CD14-positive monocyte (primary cell): Measurements from ENCODE around the gene PRSS27. TPM values are rescaled to one million over a fixed set of nuclear protein-coding genes. Genes with fewer than 3 reads are reported as not detected.
"Not testable (repeated sequence)": the region's sequence is repeated elsewhere in the genome, so short reads cannot be mapped to it uniquely, and the experiment has no call there.

ENCODE experiments used
- DNase-seq, 3 donors: peaks; one replicate each; pipeline ENCODE4 v3.0.0-alpha.2; 2011 to 2022
- H2AFZ ChIP-seq: 2 replicates; pipeline ENCODE4 v1.6.0; 2012; ENCODE audit warnings: mild to moderate bottlenecking, low read depth, low read length, inconsistent platforms; ENCODE audit not compliant: insufficient read depth, poor library complexity, severe bottlenecking
- H3K27ac ChIP-seq, 2 donors: 1 replicate in 1 of 2; 2 replicates in 1 of 2; pipeline ENCODE4 v1.5.1; 2012 to 2013; ENCODE audit warnings: low read length in 2 of 2, control low read depth in 1 of 2, inconsistent platforms in 1 of 2, low read depth in 1 of 2, mild to moderate bottlenecking in 1 of 2
- H3K27me3 ChIP-seq, 2 donors: one replicate each; pipeline versions ENCODE4 v1.6.0 to v1.6.1; 2011 to 2013; ENCODE audit warnings: low read length in 2 of 2; ENCODE audit not compliant: control insufficient read depth in 2 of 2, insufficient read depth in 2 of 2
- H3K36me3 ChIP-seq, 2 donors: replicated peaks in 1 of 2; 1 replicate in 1 of 2; 2 replicates in 1 of 2; pipeline versions ENCODE4 v1.5.1 to v1.6.1; 2012 to 2013; ENCODE audit warnings: low read length in 2 of 2, control low read depth in 1 of 2, inconsistent platforms in 1 of 2, mild to moderate bottlenecking in 1 of 2; ENCODE audit not compliant: insufficient read depth in 2 of 2, control insufficient read depth in 1 of 2
- H3K4me1 ChIP-seq, 2 donors: 1 replicate in 1 of 2; 2 replicates in 1 of 2; pipeline versions ENCODE4 v1.5.1 to v1.6.1; 2012 to 2013; ENCODE audit warnings: low read length in 2 of 2, control low read depth in 1 of 2, inconsistent platforms in 1 of 2, mild to moderate bottlenecking in 1 of 2, moderate library complexity in 1 of 2; ENCODE audit not compliant: insufficient read depth in 2 of 2, control insufficient read depth in 1 of 2
- H3K4me2 ChIP-seq: replicated peaks from 2 replicates; pipeline ENCODE3; 2012; ENCODE audit warnings: low read length, moderate library complexity, mild to moderate bottlenecking; ENCODE audit not compliant: poor library complexity, severe bottlenecking; ENCODE audit errors: extremely low read depth
- H3K4me3 ChIP-seq, 3 experiments: fragments of 200-600 bp in 1 of 3; sonication (generic) in 1 of 3; replicated peaks in 1 of 3; 1 replicate in 2 of 3; 2 replicates in 1 of 3; pipeline ENCODE4 v1.5.1; 2011 to 2013; ENCODE audit warnings: low read length in 3 of 3, mild to moderate bottlenecking in 3 of 3, control low read depth in 2 of 3, low read depth in 2 of 3, inconsistent platforms in 1 of 3, moderate library complexity in 1 of 3
- H3K79me2 ChIP-seq: 2 replicates; pipeline ENCODE4 v1.6.0; 2012; ENCODE audit warnings: mild to moderate bottlenecking, control low read depth, inconsistent platforms, low read length, moderate library complexity; ENCODE audit not compliant: insufficient read depth
- H3K9ac ChIP-seq: 2 replicates; pipeline ENCODE4 v1.6.0; 2017; ENCODE audit warnings: low read length, mild to moderate bottlenecking; ENCODE audit not compliant: insufficient read depth, poor library complexity, severe bottlenecking
- H3K9me3 ChIP-seq, 2 donors: replicated peaks in 1 of 2; 1 replicate in 1 of 2; 2 replicates in 1 of 2; pipeline versions ENCODE4 v1.5.1 to v1.6.1; 2012 to 2013; ENCODE audit warnings: low read length in 2 of 2, control low read depth in 1 of 2; ENCODE audit not compliant: control insufficient read depth in 1 of 2, insufficient read depth in 1 of 2
- H4K20me1 ChIP-seq: 2 replicates; pipeline ENCODE4 v1.6.0; 2012; ENCODE audit warnings: mild to moderate bottlenecking, low read length, control low read depth, moderate library complexity; ENCODE audit not compliant: insufficient read depth
- H3K27ac Mint-ChIP-seq, 7 donors: one replicate each; pipeline ENCODE4 v1.8.0; 2020; ENCODE audit warnings: mild to moderate bottlenecking in 7 of 7, mixed read lengths in 7 of 7, moderate library complexity in 6 of 7, inconsistent platforms in 2 of 7
- H3K27me3 Mint-ChIP-seq, 3 donors: one replicate each; pipeline ENCODE4 v1.8.0; 2021 to 2022; ENCODE audit warnings: low read depth in 3 of 3, mild to moderate bottlenecking in 3 of 3, mixed read lengths in 3 of 3, moderate library complexity in 3 of 3, inconsistent platforms in 1 of 3
- H3K36me3 Mint-ChIP-seq, 2 donors: one replicate each; pipeline ENCODE4 v1.8.0; 2020; ENCODE audit warnings: mixed read lengths in 2 of 2, inconsistent platforms in 1 of 2, mild to moderate bottlenecking in 1 of 2
- H3K4me1 Mint-ChIP-seq: one replicate; pipeline ENCODE4 v1.8.0; 2020; ENCODE audit warnings: mild to moderate bottlenecking, mixed read lengths
- H3K4me3 Mint-ChIP-seq, 2 donors: one replicate each; pipeline ENCODE4 v1.8.0; 2020; ENCODE audit warnings: mild to moderate bottlenecking in 2 of 2, mixed read lengths in 2 of 2, moderate library complexity in 1 of 2
- H3K9me3 Mint-ChIP-seq, 7 donors: one replicate each; pipeline ENCODE4 v1.8.0; 2020 to 2022; ENCODE audit warnings: mixed read lengths in 7 of 7, mild to moderate bottlenecking in 6 of 7, moderate library complexity in 6 of 7, inconsistent platforms in 2 of 7
- WGBS: methylation state at CpG from one replicate; pipeline ENCODE4 v1.1.5; 2013; ENCODE audit warnings: missing lambda C conversion rate; ENCODE audit not compliant: insufficient coverage; 5-methylcytosine and 5-hydroxymethylcytosine counted together
- intact Hi-C, 2 donors: fragments of 100-400 bp; cut with micrococcal nuclease; formaldehyde crosslinking; loops; one replicate each; pipeline versions ENCODE4 v1.15.0 to v1.15.1; 2023
- polyA plus RNA-seq, 3 donors: library from polyadenylated mRNA; depleted of rRNA in 1 of 3; unstranded in 2 of 3; stranded (reverse) in 1 of 3; fragments of 300-500 nt in 2 of 3; fragments of >200 nt in 1 of 3; fragmentation: Illumina TruSeq in 2 of 3; gene quantifications; 1 replicate in 2 of 3; 2 replicates in 1 of 3; pipeline ENCODE4 v1.2.3, GENCODE V29; 2012 to 2021
- TF ChIP-seq, protein P1 (sequence below): fragments of 200-600 bp; IDR thresholded peaks from one replicate; pipeline ENCODE4 v1.8.0; 2022; ENCODE audit warnings: antibody characterized with exemption, mild to moderate bottlenecking

Gene PRSS27
- polyA plus RNA-seq, 3 donors: 1.1 TPM; not detected in 2

DNA sequence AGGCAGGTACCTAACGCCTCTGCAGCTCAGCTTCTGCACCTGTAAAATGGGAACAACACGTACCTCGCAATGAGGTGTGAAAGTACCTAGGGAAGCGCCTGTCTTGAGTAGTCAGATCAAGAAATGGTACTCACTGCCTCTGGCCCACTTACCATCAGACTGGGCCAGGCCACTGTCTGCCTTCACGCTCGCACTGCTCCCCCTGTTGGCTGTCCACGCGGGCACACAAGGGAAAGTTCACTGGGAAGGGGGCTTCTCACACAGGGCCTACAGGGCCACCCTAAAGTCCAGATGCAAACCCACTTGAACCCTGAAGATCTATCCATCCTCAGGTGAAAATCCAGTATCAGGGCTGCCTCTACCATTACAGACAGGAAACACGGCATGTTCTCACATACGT is 48.8 kb downstream of the PRSS27 start:
- 89% methylated on average over 5 of the region's 10 CpGs for WGBS
- H3K4me3 ChIP-seq: not testable (repeated sequence)

DNA sequence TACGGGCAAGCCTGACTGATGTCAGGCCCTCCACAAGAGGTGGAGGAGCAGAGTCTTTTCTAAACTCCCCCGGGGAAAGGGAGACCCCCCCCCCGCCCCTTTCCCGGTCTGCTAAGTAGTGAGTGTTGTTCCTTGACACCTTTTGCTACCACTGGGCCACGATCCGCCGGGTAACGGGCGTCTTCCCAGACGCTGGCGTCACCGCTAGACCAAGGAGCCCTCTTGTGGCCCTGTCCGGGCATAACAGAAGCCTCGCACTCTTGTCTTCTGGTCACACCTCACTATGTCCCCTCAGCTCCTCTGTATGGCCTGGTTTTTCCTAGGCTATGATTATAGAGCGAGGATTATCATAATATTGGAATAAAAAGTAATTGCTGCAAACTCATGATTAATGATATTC is 50.0 kb downstream of the PRSS27 start:
- not testable (repeated sequence) for H3K4me3 ChIP-seq, H2AFZ ChIP-seq, H3K4me2 ChIP-seq, H3K9me3 Mint-ChIP-seq, H3K27ac ChIP-seq, H3K9me3 ChIP-seq, H4K20me1 ChIP-seq, H3K27me3 Mint-ChIP-seq, H3K9ac ChIP-seq, H3K27me3 ChIP-seq
- H3K36me3 Mint-ChIP-seq: peaks cover 46 to 49% of the 10 kb centered on the region in 2 donors
- H3K27ac Mint-ChIP-seq: peak overlapping the region in 3 of 7 donors; percentile 24 to 69 (median 41)
- H3K4me1 Mint-ChIP-seq: peaks cover 38% of the 10 kb centered on the region
- Histone ChIP-seq H3K79me2 (peaks cover 10% of the 10 kb centered on the region), H3K4me1 (peaks cover 26% of the 10 kb centered on the region in 2 donors), H3K36me3 (peaks cover 14 to 40% of the 10 kb centered on the region in 2 donors)
- WGBS: no CpG with 5 or more reads among the region's 15 CpGs
- peak overlapping the region; percentile 37 to 69 for H3K4me3 Mint-ChIP-seq
- TF ChIP-seq, protein P1, sequence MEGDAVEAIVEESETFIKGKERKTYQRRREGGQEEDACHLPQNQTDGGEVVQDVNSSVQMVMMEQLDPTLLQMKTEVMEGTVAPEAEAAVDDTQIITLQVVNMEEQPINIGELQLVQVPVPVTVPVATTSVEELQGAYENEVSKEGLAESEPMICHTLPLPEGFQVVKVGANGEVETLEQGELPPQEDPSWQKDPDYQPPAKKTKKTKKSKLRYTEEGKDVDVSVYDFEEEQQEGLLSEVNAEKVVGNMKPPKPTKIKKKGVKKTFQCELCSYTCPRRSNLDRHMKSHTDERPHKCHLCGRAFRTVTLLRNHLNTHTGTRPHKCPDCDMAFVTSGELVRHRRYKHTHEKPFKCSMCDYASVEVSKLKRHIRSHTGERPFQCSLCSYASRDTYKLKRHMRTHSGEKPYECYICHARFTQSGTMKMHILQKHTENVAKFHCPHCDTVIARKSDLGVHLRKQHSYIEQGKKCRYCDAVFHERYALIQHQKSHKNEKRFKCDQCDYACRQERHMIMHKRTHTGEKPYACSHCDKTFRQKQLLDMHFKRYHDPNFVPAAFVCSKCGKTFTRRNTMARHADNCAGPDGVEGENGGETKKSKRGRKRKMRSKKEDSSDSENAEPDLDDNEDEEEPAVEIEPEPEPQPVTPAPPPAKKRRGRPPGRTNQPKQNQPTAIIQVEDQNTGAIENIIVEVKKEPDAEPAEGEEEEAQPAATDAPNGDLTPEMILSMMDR: peak; percentile 76
- peak in 2 of 3 donors; percentile 51 for DNase-seq
- intact Hi-C loops: loop anchor here in 1 of 2 donors (5.0 kb wide), 1 partner anchor 52 kb away; the partner anchor contains the start of gene PRSS27

More for the DNA sequence above, 48.8 kb downstream of the PRSS27 start:
- not testable (repeated sequence) for H3K27ac ChIP-seq, H3K9me3 Mint-ChIP-seq, H3K27me3 ChIP-seq, H3K9me3 ChIP-seq, H3K4me3 Mint-ChIP-seq, H4K20me1 ChIP-seq, H3K9ac ChIP-seq, H2AFZ ChIP-seq, H3K4me2 ChIP-seq, H3K27me3 Mint-ChIP-seq
- Mint-ChIP-seq H3K4me1 (peaks cover 46% of the 10 kb centered on the region), H3K27ac (peak overlapping the region in 1 of 7 donors; percentile 26), H3K36me3 (peaks cover 41 to 45% of the 10 kb centered on the region in 2 donors)
- H3K36me3 ChIP-seq: peaks cover 14 to 29% of the 10 kb centered on the region in 2 donors
- DNase-seq: peak in 1 of 3 donors; percentile 27
- H3K79me2 ChIP-seq: peaks cover 10% of the 10 kb centered on the region
- peaks cover 32 to 34% of the 10 kb centered on the region in 2 donors for H3K4me1 ChIP-seq
- intact Hi-C loops: loop anchor here in 1 of 2 donors (5.0 kb wide), 1 partner anchor 51 kb away; the partner anchor contains the start of gene PRSS27
- TF ChIP-seq, protein P1: peak; percentile 32

DNA sequence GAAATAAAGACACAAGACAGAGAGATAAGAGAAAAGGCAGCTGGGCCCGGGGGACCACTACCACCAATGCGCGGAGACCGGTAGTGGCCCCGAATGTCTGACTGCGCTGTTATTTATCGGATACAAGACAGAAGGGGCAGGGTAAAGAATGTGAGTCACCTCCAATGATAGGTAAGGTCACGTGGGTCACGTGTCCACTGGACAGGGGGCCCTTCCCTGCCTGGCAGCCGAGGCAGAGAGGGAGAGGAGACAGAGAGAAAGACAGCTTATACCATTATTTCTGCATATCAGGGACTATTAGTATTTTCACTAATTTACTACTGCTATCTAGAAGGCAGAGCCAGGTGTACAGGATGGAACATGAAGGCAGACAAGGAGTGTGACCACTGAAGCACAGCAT is 50.4 kb downstream of the PRSS27 start:
- H4K20me1 ChIP-seq, DNase-seq, H3K4me3 ChIP-seq, H2AFZ ChIP-seq, H3K9ac ChIP-seq, H3K4me2 ChIP-seq, H3K27me3 ChIP-seq, H3K9me3 Mint-ChIP-seq, H3K4me3 Mint-ChIP-seq, intact Hi-C loops, H3K9me3 ChIP-seq, H3K27me3 Mint-ChIP-seq, H3K27ac ChIP-seq: not testable (repeated sequence)
- WGBS: 95% methylated on average over 5 of the region's 10 CpGs
- Mint-ChIP-seq H3K4me1 (peaks cover 33% of the 10 kb centered on the region), H3K27ac (peak overlapping the region in 2 of 7 donors; percentile 25 to 41), H3K36me3 (peaks cover 51 to 54% of the 10 kb centered on the region in 2 donors)
- peaks cover 10% of the 10 kb centered on the region for H3K79me2 ChIP-seq
- peaks cover 21 to 22% of the 10 kb centered on the region in 2 donors for H3K4me1 ChIP-seq
- H3K36me3 ChIP-seq: peaks cover 14 to 44% of the 10 kb centered on the region in 2 donors
